K562 (cell line): ENCODE measurements around the gene LNPEP. TPM values are rescaled to one million over a fixed set of nuclear protein-coding genes. Genes with fewer than 3 reads are reported as not detected.

Experiments used
- ATAC-seq: fragments of 200-7000 bp; cut with Tn5 transposase; 3 replicates; pipeline ENCODE4 v1.9.1; 2020; ENCODE audit warnings: moderate library complexity
- BruUV-seq: library from RNA; stranded (reverse); fragments of 400-500 nt; replicated peaks from 2 replicates; lab custom pipeline; 2021; lab: Mats Ljungman, UMichigan
- CTCF ChIA-PET: fragments of 300-600 bp; formaldehyde crosslinking; extraction: SDS; loops from one replicate; lab custom pipeline; 2021; ENCODE audit warnings: low intra/inter-chr PET ratio; lab: Yijun Ruan, JAX
- POLR2A ChIA-PET: fragments of 300-600, 350-650 bp; sonication (Branson Sonifier 250); formaldehyde crosslinking; extraction: SDS; loops from one replicate; lab custom pipeline; 2021; ENCODE audit warnings: antibody characterized with exemption, inconsistent platforms; lab: Yijun Ruan, JAX
- DNase-seq, 4 experiments: peaks; one replicate each; pipeline versions ENCODE4 v3.0.0 to v3.0.0-alpha.2; 2011 to 2018; ENCODE audit warnings: low spot score in 3 of 4, mixed read lengths in 3 of 4; ENCODE audit errors: extremely low read depth in 1 of 4
- FAIRE-seq: peaks from 2 replicates; lab custom pipeline; 2011; peaks lifted over from hg19 to GRCh38; lab: Jason Lieb, UNC
- H2AFZ ChIP-seq: 2 replicates; pipeline ENCODE4 v1.6.0; 2011; ENCODE audit warnings: low read depth, low read length, control low read depth, inconsistent platforms
- H3K27ac ChIP-seq: fragments of 200-600 bp; 3 replicates; pipeline ENCODE4 v1.8.0; 2011; ENCODE audit warnings: low read depth, mild to moderate bottlenecking, control low read depth, inconsistent platforms, low read length, moderate library complexity, mixed read lengths; ENCODE audit errors: extremely low read depth
- H3K27me3 ChIP-seq, 2 experiments: fragments of 300-600 bp in 1 of 2; 2 replicates in 1 of 2; 3 replicates in 1 of 2; pipeline versions ENCODE4 v1.6.0 to v1.8.0; 2011; ENCODE audit warnings: inconsistent platforms in 2 of 2, low read length in 2 of 2, mild to moderate bottlenecking in 1 of 2, mixed read lengths in 1 of 2, moderate library complexity in 1 of 2; ENCODE audit not compliant: control insufficient read depth in 2 of 2, insufficient read depth in 2 of 2
- H3K36me3 ChIP-seq: fragments of 300-600 bp; 3 replicates; pipeline ENCODE4 v1.8.0; 2011; ENCODE audit warnings: mild to moderate bottlenecking, low read length, inconsistent platforms; ENCODE audit not compliant: control insufficient read depth, insufficient read depth
- H3K4me1 ChIP-seq, 2 experiments: fragments of 200-600 bp in 1 of 2; replicated peaks in 1 of 2; 2 replicates in 1 of 2; 3 replicates in 1 of 2; pipeline versions ENCODE4 v1.5.1 to v1.8.0; 2011; ENCODE audit warnings: inconsistent platforms in 2 of 2, low read length in 2 of 2, mild to moderate bottlenecking in 1 of 2, mixed read lengths in 1 of 2, moderate library complexity in 1 of 2; ENCODE audit not compliant: control insufficient read depth in 2 of 2, insufficient read depth in 2 of 2
- H3K4me2 ChIP-seq: 2 replicates; pipeline ENCODE4 v1.6.1; 2011; ENCODE audit warnings: low read length, control low read depth, inconsistent platforms, mixed read lengths; ENCODE audit not compliant: insufficient read depth
- H3K4me3 ChIP-seq: fragments of 200-600 bp; sonication (generic), shearing (Covaris generic); 2 replicates; pipeline ENCODE4 v1.5.1; 2016; ENCODE audit warnings: control low read depth, inconsistent platforms
- H3K79me2 ChIP-seq: fragments of 200-600 bp; 3 replicates; pipeline ENCODE4 v1.8.0; 2011; ENCODE audit warnings: low read length, inconsistent platforms; ENCODE audit not compliant: control insufficient read depth, insufficient read depth
- H3K9ac ChIP-seq, 2 experiments: 2 replicates each; pipeline versions ENCODE4 v1.6.0 to v1.6.1; 2011; ENCODE audit warnings: low read depth in 2 of 2, low read length in 2 of 2, control low read depth in 1 of 2, inconsistent platforms in 1 of 2, mild to moderate bottlenecking in 1 of 2, mixed read lengths in 1 of 2; ENCODE audit not compliant: insufficient read depth in 1 of 2
- H3K9me1 ChIP-seq: one replicate; pipeline ENCODE4 v1.6.0; 2011; ENCODE audit warnings: inconsistent platforms, mild to moderate bottlenecking, low read length, moderate library complexity; ENCODE audit not compliant: control insufficient read depth, insufficient read depth
- H3K9me3 ChIP-seq: replicated peaks from 2 replicates; pipeline ENCODE4 v1.5.1; 2011; ENCODE audit warnings: low read depth, low read length, inconsistent platforms; ENCODE audit not compliant: control insufficient read depth, insufficient read depth
- H4K20me1 ChIP-seq: replicated peaks from 2 replicates; pipeline ENCODE4 v1.6.1; 2011; ENCODE audit warnings: low read length, inconsistent platforms, mixed read lengths; ENCODE audit not compliant: control insufficient read depth, insufficient read depth
- BDP1 ChIP-seq: IDR thresholded peaks from 3 replicates; pipeline ENCODE4 v1.6.1; 2011; ENCODE audit not compliant: insufficient read length, insufficient read depth
- CC2D1A ChIP-seq: fragments of 450-650 bp; IDR thresholded peaks from 2 replicates; pipeline ENCODE4 v1.6.1; 2017; ENCODE audit warnings: mild to moderate bottlenecking
- ETV5 ChIP-seq: sonication (generic); formaldehyde crosslinking; IDR thresholded peaks from 2 replicates; pipeline ENCODE4 v1.4.0; 2020; ENCODE audit warnings: low read depth, mild to moderate bottlenecking, missing genetic modification reagents
- GATAD2B ChIP-seq: fragments of 450-650 bp; IDR thresholded peaks from 2 replicates; pipeline ENCODE4 v1.6.1; 2017; ENCODE audit warnings: mild to moderate bottlenecking, borderline replicate concordance
- NFATC3 ChIP-seq: fragments of 450-650 bp; IDR thresholded peaks from 2 replicates; pipeline ENCODE4 v1.6.1; 2017; ENCODE audit warnings: mild to moderate bottlenecking
- RFX5 ChIP-seq: IDR thresholded peaks from 2 replicates; pipeline ENCODE4 v1.6.1; 2011; ENCODE audit warnings: low read depth, mild to moderate bottlenecking, improper control_type of control experiment, low read length
- SMAD3 ChIP-seq: fragments of 450-650 bp; formaldehyde crosslinking; conservative IDR thresholded peaks from 2 replicates; pipeline ENCODE4 v1.4.0; 2020; ENCODE audit warnings: mild to moderate bottlenecking
- SMARCB1 ChIP-seq: IDR thresholded peaks from 2 replicates; pipeline ENCODE4 v1.6.1; 2011; ENCODE audit warnings: improper control_type of control experiment, low read depth; ENCODE audit not compliant: insufficient read length
- SMARCE1 ChIP-seq: fragments of 450-650 bp; IDR thresholded peaks from 2 replicates; pipeline ENCODE4 v1.7.1; 2016; ENCODE audit warnings: mild to moderate bottlenecking
- SMC3 ChIP-seq: conservative IDR thresholded peaks from 2 replicates; pipeline ENCODE4 v1.6.1; 2011; ENCODE audit warnings: low read depth, low read length, improper control_type of control experiment; ENCODE audit not compliant: insufficient read depth
- ZKSCAN1 ChIP-seq: fragments of 150-350 bp; IDR thresholded peaks from 2 replicates; pipeline ENCODE4 v1.6.1; 2016; ENCODE audit warnings: low read depth, low read length
- ZNF3 ChIP-seq: fragments of 250-450 bp; sonication (Bioruptor Pico); IDR thresholded peaks from 2 replicates; pipeline ENCODE4 v1.5.0; 2021; ENCODE audit warnings: mild to moderate bottlenecking, moderate library complexity
- ZNF586 ChIP-seq: fragments of 450-650 bp; formaldehyde crosslinking; conservative IDR thresholded peaks from 2 replicates; pipeline ENCODE4 v1.4.0; 2020; ENCODE audit warnings: mild to moderate bottlenecking, moderate library complexity
- ZNF76 ChIP-seq: fragments of 250-450 bp; sonication (Bioruptor Pico); IDR thresholded peaks from 2 replicates; pipeline ENCODE4 v1.4.0; 2020; ENCODE audit warnings: mild to moderate bottlenecking, moderate library complexity, borderline replicate concordance
- WGBS: fragments of 100-300 bp; shearing (Covaris generic); methylation state at CpG from one replicate; pipeline ENCODE4 v1.1.6; 2016; ENCODE audit warnings: low coverage, mixed read lengths; ENCODE audit not compliant: insufficient coverage; ENCODE audit errors: missing lambda C conversion rate; 5-methylcytosine and 5-hydroxymethylcytosine counted together
- in situ Hi-C: fragments of 300-500 bp; cut with MboI; formaldehyde crosslinking; loops from 4 replicates; pipeline ENCODE4 v1.15.0; 2018; ENCODE audit warnings: inconsistent platforms, mixed read lengths
- intact Hi-C: fragments of 100-400 bp; cut with micrococcal nuclease; formaldehyde crosslinking; loops from 2 replicates; pipeline ENCODE4 v1.14.2; 2022
- polyA plus RNA-seq, 8 experiments: library from polyadenylated mRNA; depleted of rRNA in 4 of 8; stranded (reverse) in 5 of 8; unstranded in 3 of 8; fragments of >200 nt; fragmentation: Nextera tagmentation in 2 of 8; fragmentation: Illumina TruSeq in 1 of 8; extraction: Ambion mirVana in 2 of 8; extraction: Trizol in 1 of 8; gene quantifications; 2 replicates each; pipeline versions ENCODE4 v1.2.1 to v1.2.3, GENCODE V29; 2011 to 2014; ENCODE audit warnings: inconsistent platforms in 1 of 8, missing spikeins in 1 of 8
- total RNA-seq, 7 experiments: library from RNA; depleted of rRNA in 6 of 7; stranded (reverse); fragments of >200 nt in 6 of 7; fragmentation: Illumina TruSeq in 2 of 7; extraction: Trizol in 2 of 7; gene quantifications; 2 replicates each; pipeline versions ENCODE4 v1.2.1 to v1.2.3, GENCODE V29; 2011 to 2021; ENCODE audit warnings: low replicate concordance in 1 of 7
- TF ChIP-seq, protein P1 (sequence below): sonication (generic); formaldehyde crosslinking; IDR thresholded peaks from 2 replicates; pipeline ENCODE4 v1.8.1; 2023; ENCODE audit warnings: mild to moderate bottlenecking, missing genetic modification reagents
- TF ChIP-seq, protein P2 (sequence below), 2 experiments: fragments of 250-450 bp in 1 of 2; fragments of 450-650 bp in 1 of 2; sonication (Bioruptor Pico) in 1 of 2; IDR thresholded peaks; 2 replicates each; pipeline versions ENCODE4 v1.6.1 to v1.8.0; 2016 to 2021; ENCODE audit warnings: mild to moderate bottlenecking in 2 of 2, moderate library complexity in 2 of 2, missing compliant biosample characterization in 1 of 2, missing genetic modification characterization in 1 of 2
- TF ChIP-seq, protein P3 (sequence below): fragments of 250-450 bp; sonication (Bioruptor Pico); IDR thresholded peaks from 2 replicates; pipeline ENCODE4 v1.5.1; 2021; ENCODE audit warnings: mild to moderate bottlenecking
- TF ChIP-seq, protein P4 (sequence below): fragments of 250-450 bp; sonication (Bioruptor Pico); IDR thresholded peaks from 2 replicates; pipeline ENCODE4 v1.6.1; 2021; ENCODE audit warnings: mild to moderate bottlenecking

The LNPEP gene
- total and polyA plus RNA-seq, 9 of the 15 experiments (the other 6 are each of a cell fraction or from before 2014, with no cell fraction given) = 2.6 to 27.9 (median 11.2) TPM

DNA sequence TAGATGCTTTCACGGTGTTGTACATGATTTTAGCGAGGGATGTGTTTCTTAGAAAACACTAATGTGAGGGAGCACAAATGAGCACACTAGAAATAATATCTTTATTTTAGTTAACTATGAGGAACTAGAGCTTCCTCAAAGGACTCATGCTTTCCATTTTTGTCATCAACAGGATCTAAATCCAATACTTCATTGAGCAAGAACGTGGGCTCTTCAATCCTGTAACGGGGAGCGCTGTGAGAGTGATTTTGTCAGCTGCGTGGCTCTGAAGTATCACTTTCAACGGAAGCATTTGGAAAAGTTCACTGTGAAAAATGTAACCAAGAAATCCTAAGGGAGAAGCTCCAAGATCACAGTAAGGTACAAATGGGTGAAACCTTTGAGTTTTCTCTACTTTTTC lies 113.3 kb downstream of the LNPEP start (continued):
- TF ChIP-seq, protein P1, sequence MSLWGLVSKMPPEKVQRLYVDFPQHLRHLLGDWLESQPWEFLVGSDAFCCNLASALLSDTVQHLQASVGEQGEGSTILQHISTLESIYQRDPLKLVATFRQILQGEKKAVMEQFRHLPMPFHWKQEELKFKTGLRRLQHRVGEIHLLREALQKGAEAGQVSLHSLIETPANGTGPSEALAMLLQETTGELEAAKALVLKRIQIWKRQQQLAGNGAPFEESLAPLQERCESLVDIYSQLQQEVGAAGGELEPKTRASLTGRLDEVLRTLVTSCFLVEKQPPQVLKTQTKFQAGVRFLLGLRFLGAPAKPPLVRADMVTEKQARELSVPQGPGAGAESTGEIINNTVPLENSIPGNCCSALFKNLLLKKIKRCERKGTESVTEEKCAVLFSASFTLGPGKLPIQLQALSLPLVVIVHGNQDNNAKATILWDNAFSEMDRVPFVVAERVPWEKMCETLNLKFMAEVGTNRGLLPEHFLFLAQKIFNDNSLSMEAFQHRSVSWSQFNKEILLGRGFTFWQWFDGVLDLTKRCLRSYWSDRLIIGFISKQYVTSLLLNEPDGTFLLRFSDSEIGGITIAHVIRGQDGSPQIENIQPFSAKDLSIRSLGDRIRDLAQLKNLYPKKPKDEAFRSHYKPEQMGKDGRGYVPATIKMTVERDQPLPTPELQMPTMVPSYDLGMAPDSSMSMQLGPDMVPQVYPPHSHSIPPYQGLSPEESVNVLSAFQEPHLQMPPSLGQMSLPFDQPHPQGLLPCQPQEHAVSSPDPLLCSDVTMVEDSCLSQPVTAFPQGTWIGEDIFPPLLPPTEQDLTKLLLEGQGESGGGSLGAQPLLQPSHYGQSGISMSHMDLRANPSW (CRISPR knock-in tag) = no peak
- TF ChIP-seq, protein P2, sequence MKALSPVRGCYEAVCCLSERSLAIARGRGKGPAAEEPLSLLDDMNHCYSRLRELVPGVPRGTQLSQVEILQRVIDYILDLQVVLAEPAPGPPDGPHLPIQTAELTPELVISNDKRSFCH (CRISPR knock-in tag; IDR thresholded peaks at IDR 0.05) = no peak
- TF ChIP-seq, protein P2 (tag; IDR thresholded peaks at IDR 0.05) = no peak

DNA sequence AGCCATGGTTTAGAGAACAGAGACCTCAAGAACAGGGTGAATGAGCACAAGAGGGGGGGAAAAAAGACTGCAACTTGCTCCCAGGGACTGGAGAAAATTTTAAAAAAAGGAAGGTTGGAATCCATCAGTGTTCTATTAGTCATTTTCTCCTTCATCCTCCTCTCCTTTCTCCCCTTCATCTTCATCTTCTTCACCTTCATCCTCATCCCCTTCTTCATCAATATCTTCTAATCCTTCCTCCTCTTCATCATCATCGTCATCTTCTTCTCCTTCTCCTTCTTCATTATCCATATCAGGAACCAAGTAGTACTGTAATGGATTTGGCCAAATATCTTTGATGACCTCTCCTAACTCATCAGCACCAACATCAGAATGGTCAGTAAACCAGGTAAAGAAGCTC lies 120.4 kb downstream of the LNPEP start:
- H3K9me1 ChIP-seq = no peaks in the 10 kb centered on the region
- H2AFZ ChIP-seq = no peak overlapping the region
- intact Hi-C loops = no loop called here
- no peak overlapping the region for H3K9ac ChIP-seq
- H3K27ac ChIP-seq = no peak overlapping the region
- H3K4me2 ChIP-seq = no peak overlapping the region
- no TSS peak for BruUV-seq
- DNase-seq (no peak), FAIRE-seq (no peak), ATAC-seq (no peak)
- in situ Hi-C loops = no loop called here
- H3K27me3 ChIP-seq = no peaks in the 10 kb centered on the region; a peak in 1 of 5 replicates
- POLR2A ChIA-PET = no interaction called here
- CTCF ChIA-PET = no interaction called here
- no peaks in the 10 kb centered on the region for H4K20me1 ChIP-seq
- WGBS = 0% methylated on average over 1 of the region's 1 CpG
- no peaks in the 10 kb centered on the region for H3K36me3 ChIP-seq
- H3K4me3 ChIP-seq = no peak overlapping the region
- H3K79me2 ChIP-seq = no peaks in the 10 kb centered on the region
- no peaks in the 10 kb centered on the region for H3K4me1 ChIP-seq
- no peaks in the 10 kb centered on the region for H3K9me3 ChIP-seq
- TF ChIP-seq RFX5 (no peak), CC2D1A (no peak), BDP1 (no peak), SMARCB1 (no peak), SMAD3 (no peak), SMARCE1 (no peak), ZNF76 (no peak), ZKSCAN1 (no peak), SMC3 (no peak), ZNF3 (CRISPR knock-in tag) (no peak), GATAD2B (no peak), NFATC3 (no peak), ZNF586 (CRISPR knock-in tag) (no peak), ETV5 (CRISPR knock-in tag) (no peak)
- TF ChIP-seq, protein P3, sequence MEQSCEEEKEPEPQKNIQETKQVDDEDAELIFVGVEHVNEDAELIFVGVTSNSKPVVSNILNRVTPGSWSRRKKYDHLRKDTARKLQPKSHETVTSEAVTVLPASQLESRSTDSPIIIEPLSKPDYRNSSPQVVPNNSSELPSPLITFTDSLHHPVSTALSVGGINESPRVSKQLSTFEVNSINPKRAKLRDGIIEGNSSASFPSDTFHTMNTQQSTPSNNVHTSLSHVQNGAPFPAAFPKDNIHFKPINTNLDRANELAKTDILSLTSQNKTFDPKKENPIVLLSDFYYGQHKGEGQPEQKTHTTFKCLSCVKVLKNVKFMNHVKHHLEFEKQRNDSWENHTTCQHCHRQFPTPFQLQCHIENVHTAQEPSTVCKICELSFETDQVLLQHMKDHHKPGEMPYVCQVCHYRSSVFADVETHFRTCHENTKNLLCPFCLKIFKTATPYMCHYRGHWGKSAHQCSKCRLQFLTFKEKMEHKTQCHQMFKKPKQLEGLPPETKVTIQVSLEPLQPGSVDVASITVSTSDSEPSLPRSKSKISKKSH (CRISPR knock-in tag) = no peak
- TF ChIP-seq, protein P4, sequence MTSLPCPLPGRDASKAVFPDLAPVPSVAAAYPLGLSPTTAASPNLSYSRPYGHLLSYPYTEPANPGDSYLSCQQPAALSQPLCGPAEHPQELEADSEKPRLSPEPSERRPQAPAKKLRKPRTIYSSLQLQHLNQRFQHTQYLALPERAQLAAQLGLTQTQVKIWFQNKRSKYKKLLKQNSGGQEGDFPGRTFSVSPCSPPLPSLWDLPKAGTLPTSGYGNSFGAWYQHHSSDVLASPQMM (CRISPR knock-in tag) = no peak
